Measurements from ENCODE around the gene ZBTB24.

Gene ZBTB24

DNA sequence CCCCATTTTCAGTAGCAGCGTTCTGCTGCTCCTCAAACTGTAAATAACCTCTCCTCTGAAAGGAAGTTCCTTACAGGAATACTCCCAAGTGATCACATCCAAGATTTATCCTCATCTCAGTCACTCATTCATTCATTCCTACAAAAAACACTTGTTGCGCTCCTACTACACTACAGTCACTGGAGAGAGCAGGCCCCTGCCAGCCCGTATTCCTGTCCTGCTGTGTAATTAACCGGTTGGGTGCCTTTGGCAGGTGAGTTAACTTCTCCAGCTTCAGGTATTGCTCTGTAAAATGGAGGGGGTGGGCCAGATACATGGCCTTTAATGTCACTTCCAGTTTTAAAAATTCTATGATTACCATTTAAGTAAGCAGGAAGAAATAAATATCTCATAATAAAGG lies 15.0 kb upstream of the ZBTB24 start:
- DNase-seq = no peak

DNA sequence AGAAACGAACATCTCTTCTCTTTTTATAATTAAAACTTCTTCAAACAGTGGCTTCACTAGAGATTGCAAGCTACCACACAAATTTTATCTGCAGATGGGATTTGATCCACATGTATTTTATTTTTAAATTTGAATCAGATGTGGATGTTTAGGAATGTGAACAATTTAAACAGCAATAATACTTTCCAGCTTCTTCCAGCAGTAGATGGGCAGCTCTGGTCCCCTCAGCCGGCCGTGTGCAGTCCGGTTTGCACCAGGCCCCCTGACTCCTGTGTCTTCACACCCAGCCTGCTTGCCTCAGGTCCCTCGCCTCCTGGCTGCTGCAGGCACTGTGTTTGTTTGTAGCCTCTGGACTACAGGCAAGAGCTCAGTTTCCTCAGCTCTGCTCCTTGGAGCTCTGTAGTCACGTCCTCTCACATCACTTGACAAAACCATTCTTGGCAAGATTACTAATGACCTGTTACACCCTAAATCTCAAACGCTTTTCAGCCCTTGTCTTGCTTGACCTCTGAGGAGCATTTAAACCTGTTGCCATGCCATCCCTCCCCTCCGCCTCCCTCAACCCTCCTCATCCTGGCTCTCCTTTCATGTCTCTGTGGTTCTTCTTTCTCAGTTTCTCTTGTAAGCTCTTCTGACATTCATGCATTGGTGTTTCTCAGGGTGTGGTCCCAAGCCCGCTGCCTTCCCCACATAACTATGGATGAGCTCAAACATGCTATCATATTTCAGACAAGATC lies 13.2 kb upstream of the ZBTB24 start:
- no peak for DNase-seq

DNA sequence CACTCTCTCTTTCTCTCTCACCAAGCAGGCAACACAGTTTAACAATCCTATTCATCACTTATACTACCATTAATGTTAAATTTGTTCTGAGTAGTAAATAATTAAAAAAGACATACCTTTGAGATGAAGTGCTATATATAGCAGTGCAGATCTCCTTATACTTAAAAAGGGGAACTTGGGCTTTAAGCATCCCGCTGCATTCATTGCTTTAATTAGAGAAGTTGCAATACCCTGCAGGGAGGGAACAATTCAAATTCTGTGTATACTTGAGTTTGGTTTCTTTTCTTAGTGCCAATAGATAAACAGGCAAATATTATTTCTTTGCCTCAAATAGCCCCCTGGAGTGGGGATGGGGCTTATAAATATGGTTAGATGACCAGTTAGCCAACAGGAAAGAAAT lies 10.8 kb upstream of the ZBTB24 start:
- DNase-seq = no peak

DNA sequence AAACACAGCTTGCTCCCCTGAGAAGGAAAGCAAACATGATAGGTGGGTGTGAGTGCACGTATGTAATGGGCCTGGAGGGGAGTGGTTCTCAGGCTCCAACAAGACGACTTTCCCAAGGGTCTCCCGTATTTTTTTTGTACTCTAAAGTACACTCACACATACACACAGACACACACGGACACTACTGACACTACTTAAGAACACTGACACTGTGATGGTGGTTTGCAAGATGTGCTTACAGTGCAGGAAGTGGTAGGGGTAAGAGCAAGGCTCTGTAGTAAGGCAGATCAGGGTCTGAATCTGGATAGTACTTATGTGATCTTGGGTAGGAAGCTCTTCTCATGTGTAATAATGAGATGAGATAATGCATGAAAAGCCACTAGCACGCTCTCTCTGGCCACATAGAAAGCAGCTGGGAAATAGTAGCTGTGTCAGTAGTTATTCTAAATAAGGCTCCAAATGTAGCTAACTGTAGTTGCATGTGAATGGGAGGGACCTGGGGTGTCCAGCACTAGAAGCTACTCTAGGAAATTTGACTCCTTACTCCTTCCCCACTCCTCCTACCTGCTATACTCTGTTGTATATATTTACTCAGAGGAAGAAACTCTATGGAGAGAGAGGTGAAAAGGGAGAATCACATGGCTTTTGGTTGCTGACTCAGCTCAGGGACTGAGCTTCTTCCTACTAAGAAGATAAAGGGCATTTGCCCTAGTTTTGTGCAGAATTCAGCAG lies 8.4 kb upstream of the ZBTB24 start:
- DNase-seq = no peak

DNA sequence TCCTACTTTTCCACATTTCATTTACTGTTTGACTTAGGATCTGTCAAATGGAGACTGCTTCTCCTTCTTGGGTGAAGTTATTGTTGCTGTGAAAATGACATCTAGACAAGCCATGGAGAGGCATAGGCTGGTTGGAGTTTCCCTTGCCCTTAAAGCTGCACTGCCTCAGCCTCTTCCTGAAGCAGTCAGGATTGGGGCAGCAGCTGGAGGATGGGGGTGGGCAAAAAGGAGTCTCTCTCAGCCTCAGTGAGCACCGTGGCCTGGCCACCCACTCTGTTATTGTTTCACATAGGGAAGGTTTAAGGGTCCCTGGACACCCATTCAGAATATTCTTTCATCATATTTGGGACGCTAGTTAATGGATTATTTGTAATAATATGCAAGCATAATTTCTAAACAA lies 7.7 kb upstream of the ZBTB24 start:
- DNase-seq = no peak

DNA sequence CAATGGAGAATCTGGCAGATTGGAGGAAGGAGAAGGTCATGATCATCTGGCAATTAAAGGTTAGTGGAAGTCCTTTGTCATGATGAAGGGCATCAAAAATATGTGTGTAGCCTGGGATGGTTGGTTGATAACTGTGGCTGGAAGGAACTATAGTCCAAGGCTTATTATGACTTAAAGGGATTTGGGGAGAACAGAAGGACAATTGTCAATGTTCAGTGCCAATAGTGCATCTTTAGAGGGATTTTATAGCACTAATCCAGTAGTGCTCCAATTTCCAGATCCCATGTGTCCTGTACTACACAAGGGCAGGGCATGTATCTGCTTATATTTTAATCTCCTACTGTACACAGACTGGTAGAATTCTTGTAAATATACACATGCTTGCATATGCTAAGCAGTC lies 5.0 kb upstream of the ZBTB24 start:
- no peak for DNase-seq

DNA sequence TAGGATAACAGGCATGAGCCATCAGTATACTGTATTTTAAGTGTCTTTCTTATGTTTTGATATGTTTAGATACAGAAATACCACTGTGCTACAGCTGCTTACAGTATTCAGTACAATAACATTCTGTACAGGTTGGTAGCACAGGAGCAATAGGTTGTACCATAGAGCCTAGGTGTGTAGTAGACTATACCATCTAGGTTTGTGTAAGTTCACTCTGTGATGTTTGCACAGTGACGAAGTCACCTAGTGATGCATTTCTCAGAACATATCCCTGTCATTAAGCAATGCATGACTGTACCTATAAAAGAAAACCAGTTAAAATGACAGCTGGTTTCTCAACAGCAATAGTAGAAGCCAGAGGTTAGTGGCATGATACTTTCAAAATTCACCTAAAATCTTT lies 3.0 kb upstream of the ZBTB24 start:
- no peak for DNase-seq

DNA sequence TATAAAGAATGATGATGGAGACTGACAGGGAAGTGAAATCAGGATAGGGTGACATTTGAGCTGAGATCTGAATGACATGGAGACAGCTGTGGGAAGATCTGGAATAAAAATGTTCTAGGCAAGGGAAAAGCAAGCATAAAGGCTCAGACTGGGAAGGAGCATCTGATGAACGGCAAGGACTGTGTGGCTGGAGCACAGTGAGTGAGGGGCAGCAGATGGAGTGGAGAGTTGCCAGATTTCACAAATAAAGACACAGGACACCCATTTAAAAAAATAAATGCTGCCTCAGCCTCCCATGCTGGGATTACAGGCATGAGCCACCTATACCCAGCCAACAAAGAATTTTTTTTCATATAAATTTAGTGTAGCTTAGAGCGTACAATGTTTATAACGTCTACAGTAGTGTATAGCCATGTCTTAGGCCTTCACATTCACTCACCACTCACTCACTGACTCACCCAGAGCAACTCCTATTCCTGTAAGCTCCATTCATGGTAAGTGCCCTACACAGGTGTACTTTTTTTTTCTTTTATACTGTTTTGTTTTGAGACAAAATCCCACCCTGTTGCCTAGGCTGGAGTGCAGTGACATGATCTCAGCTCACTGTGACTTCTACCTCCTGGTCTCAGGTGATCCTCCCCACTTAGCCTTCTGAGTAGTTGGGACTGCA lies 2.4 kb upstream of the ZBTB24 start:
- no peak for DNase-seq

DNA sequence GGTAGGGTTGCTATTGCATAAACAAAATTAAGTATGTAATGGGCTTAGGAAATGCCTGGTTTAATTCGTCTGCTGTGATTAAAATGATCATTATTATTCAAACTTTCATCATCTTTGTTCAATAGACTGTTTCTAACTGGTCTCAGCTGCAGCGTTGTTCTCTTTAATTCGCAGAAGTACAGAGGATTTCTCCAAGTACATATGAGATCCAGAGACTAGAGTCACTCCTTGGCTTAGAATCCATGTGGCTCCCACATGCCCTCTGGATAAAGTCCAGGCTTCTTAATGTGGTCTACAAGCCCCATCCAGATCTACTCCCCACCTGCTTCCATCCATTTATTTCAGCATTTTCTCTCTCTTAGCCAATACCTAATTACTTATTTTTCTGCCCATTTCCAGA lies 1.1 kb upstream of the ZBTB24 start:
- DNase-seq = no peak

DNA sequence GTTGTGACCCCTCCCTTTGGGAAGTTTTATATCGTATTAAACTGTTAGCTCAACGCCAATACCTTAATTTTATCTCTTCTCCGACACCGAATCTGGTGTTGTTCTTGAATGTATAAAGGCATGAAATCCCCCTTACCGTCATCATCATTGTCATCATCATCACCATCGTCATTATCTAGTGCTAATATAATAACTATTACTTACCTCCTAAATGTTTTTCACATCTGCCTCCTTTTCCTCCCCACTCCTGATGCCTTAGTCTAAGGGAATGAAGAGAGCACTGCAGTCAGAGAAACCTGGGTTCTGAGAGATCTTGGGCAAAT lies 677 bp upstream of the ZBTB24 start:
- no peak for DNase-seq

DNA sequence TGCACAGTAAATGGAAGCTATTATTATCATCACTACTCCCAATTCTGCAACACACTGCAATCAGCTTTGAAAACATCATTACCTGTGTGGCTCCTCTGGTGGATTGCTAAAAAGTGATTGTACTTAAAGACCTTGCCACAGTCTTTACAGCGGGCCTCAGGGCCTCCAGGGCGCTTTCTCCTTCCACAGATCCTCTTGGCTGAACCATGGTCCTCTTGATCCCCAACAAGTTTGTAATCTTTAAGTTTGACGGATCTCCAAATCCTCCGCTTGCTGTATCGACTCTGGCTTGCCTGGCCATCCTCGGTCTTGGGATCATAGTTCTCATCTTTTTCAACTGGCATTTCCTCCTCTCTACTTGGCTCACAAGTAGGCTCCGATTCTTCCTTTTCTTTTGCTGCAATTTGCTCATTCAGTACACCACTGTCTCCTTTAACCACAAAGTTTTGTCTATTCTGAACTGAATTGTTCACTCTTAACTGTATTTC lies 2.0 kb downstream of the ZBTB24 start:
- DNase-seq = no peak

DNA sequence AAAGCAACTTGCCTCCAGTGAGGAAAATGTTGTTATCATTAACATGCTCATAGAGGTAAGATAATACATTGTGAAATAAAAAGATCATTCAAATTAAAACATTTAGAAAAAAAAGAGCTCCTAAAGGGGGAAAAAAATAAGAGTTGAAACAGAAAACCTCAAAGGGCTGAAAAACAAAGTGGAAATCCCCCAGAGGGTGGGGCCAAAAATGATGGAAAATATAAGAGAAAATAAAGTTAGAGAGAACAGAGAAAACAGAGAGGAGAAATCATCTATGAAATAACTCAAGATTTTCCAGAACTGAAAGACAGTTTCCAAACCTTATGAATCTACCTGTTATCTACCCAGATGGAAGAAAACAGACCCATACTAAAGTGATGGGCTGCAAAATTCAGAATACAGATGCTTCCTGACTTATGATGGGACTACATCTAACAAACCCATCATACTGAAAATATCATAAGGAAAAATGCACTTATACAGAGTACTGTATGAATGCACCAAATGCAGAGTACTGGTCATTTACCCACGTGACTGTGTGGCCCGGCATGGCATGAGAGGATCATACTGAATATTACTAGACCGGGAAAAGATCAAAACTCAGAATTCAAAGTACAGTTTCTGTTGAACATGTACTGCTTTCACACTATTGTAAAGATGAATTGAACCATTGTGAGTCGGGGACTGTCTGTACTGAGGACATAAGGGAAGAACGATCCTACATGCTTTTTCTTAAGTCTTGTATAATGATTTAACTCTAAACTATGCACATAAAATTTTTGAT lies 4.0 kb downstream of the ZBTB24 start:
- no peak for DNase-seq

DNA sequence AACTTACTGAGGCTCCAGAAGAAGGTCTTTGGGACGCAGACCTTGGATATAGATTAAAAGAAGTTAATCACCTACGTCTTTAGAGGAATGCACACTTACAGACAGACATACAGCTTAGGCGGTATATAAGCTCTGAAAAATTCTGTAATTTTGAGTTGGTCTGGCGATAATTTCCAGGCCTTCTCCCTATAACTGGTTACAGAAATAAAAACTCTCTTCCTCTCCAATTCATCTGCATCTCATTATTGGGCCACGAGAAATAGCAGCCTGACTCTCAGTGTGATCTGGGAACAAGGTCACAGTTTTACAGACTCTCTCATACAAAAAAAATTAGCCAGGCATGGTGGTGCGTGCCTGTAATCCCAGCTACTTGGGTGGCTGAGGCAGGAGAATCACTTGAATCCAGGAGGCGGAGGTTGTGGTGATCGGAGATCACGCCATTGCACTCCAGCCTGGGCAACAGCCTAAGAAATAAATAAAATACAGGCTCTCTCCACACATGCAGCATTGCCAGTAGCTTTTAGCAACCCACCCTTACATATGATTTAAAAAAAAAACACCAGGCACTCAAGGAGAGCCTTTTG lies 4.7 kb downstream of the ZBTB24 start:
- no peak for DNase-seq

DNA sequence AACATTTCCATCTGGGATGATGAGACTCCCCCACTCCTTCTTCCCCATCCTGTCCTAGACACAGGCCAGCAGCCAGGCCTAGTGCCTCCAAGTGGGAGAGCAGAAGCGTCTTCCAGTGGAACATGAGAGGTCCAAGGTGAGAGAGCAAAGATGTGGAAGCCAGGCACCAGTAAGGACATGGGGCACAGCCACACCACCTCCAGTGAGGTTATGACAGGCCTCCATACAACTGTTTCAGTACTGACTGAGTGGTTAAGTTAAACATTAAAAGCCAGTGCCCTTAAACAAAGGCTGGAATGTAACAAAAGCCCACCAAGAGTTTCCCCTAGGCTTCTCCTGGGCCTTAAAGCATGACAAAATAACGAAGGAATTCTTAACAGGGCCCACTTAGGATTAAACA lies 5.3 kb downstream of the ZBTB24 start:
- DNase-seq = no peak

DNA sequence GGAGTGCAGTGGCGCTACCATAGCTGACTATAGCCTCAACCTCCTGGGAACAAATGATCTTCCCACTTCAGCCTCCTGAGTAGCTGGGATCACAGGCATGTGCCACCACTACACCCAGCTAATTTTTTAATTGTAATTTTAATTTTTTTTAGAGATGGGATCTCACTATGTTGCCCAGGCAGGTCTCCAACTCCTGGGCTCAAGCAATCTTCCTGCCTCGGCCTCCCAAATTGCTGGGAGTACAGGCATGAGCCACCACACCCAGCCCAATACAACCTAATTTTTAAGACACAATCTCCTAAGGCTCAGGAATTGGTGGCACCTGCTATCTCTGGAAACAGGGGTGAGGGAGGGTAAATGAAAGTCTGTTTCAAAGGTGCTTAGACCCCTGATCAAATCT lies 5.8 kb downstream of the ZBTB24 start:
- DNase-seq = no peak

DNA sequence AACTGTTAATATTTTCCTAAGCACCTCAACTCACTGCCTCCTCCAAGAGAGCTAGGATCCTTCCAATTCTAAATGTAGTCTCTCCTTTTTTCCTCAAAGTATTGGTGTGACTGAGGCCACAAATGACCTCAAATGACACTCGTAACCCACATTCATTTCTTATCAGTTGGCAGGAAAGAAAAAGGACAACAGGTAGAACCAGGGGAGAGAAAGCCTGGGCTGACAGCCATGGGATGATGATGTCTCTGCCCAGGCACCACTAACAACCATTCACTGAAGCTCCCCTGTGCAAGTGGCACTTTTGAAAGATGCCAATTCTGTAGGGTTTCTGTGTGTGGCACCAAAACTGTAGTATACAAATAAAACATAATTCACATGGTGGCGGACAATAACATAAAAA lies 7.4 kb downstream of the ZBTB24 start:
- no peak for DNase-seq

DNA sequence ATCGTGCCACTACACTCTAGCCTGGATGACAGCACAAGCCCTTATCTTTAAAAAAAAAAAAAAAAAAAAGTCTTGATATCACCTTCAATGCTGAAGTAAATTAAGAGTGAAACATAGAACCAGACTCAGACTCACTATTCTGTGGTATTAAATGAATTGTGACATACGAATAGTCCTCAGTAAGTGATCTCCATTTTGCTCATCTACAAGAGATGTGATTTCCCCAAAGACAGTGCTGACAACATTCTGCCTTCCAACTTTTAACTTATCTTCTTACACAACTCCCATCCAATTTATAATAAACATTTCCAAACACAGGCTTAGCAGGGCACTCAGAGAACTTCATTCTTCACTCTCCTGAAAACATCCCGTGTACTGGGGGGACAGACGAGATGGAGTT lies 8.0 kb downstream of the ZBTB24 start:
- DNase-seq = no peak

DNA sequence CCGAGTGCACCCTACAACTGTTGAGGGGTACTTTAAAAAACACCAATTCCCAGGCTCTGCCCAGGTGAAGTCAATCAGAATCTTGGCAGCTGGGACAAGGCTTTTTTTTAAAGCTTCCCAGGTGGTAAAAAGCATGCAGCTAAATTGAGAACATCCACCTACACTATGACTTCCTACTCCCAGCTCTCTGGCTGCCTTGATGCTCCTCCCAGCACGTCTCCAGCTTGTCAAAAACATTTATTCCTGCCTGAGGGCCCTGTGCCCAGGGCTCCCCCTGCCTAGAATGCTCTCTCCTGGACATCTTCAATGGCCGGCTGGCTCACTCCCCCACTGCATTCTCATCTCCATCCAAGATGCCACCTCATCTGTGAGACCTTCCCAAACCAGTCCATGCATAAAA lies 9.9 kb downstream of the ZBTB24 start:
- no peak for DNase-seq

DNA sequence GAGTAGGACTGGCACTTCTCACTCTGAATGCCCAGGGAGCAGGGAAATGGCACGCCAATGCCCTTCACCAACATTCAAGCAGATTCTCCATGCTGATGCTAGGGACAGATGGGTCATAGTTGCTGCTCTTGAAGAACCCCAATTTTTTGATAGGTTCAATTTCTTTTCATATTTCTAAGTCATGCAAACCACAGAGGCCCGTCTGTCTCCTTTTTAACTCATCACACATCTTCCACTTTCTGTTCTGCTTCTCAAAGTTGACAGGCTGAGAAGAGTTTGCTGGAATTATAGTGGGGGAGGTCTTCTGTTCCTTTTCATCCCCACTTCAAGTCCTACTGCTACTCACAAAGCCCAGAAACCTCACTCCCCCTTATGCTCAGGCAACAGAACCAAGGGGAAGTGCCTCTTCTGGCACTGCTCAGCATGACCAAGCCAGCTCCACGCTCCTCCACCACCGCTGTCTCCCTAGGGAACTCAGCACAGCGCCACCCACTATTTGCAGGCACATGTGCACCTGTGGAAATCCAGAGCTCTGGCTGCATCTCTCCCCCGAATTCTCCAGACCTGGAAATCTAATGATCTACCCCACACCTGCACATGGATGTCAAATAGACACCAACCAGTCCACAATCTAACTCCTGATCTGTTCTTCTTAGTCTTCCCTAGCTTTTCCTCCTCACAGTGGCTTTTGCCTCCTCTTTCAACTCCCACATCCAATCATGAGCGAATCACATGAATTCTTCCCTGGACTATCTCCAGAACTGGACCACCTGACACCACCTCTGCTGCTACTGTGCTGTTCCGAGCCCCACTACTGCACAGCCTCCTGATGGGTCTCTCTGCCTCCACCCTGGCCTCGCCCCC lies 10.7 kb downstream of the ZBTB24 start:
- no peak for DNase-seq

DNA sequence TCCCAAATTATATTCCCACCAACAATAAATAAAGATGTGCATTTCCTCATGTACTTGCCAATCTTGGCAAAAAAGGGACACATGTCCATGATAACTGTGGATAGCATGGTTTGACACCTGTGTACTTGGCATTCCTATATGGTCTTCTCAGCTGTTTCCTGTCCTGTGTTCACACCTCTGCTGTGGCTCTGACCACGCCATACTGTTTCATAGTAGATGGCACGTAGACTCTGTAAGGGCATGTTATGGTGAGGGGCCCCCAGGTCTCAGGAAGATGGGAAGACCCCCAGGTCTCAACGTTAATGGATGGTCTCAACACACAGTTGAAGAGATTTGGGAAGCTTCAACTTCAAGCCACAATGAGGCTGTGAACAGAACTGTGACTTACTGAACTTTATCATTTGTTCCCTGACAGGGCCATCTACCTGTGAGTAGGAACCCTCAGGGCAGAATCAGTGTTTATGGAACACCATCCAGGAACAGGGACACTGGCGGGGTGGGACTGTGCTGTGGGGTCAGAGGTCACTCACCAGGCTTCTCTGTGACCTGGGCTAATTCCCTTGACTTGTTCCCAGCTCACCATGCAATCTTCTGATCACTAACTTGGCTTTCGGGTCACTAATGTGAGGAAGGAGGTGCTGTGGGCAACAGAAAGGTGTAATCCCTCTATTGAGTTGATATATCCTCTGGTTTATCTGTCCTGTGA lies 11.8 kb downstream of the ZBTB24 start:
- DNase-seq = no peak

DNA sequence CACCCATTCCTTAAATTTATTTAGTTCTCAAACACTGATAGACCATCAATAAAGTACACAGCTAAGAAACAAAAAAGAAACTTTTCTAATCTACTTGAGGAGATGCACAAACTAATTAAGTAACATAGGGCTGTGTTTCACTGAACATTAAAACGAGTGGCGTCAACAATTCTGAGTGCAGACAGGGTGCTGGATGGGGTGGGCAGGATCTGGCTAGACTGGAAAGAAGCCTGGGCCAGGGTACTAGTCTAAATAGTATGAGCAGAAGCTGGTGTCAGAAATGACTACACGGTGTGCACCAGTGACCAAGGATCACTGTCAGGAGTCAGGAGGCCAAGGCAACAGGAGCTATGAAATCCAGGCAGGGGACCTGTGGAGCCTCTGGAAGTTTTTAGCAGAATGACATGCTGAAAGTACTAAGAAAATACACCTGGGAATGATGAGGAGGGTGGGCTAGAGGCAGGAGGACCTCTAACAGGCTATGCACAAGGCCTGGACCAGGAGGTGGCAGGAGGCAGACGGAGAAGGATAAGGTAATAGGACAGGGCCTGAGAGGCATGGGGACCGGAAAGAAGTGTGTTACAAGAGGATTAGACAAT lies 13.3 kb downstream of the ZBTB24 start:
- DNase-seq = no peak

Measured in GF-D8 (cell line).